BE2C (cell line): ENCODE results near the gene FBXO46.
"Not testable (repeated sequence)": the region's sequence is repeated elsewhere in the genome, so short reads cannot be mapped to it uniquely, and the experiment has no call there.

Source experiments
- DNase-seq: peaks from one replicate; pipeline ENCODE4 v3.0.0-alpha.2; 2020
- H3K27me3 ChIP-seq: fragments of 250-450 bp; sonication (Bioruptor Pico); 2 replicates; pipeline ENCODE4 v1.5.1; 2020; ENCODE audit warnings: mild to moderate bottlenecking
- H3K36me3 ChIP-seq: fragments of 250-450 bp; sonication (Bioruptor Pico); 2 replicates; pipeline ENCODE4 v1.5.1; 2020; ENCODE audit warnings: mild to moderate bottlenecking
- H3K4me1 ChIP-seq: fragments of 250-450 bp; sonication (Bioruptor Pico); 2 replicates; pipeline ENCODE4 v1.5.1; 2020
- H3K4me3 ChIP-seq: 2 replicates; pipeline ENCODE4 v1.5.1; 2011; ENCODE audit warnings: low read depth, low read length
- H3K9me3 ChIP-seq: fragments of 250-450 bp; sonication (Bioruptor Pico); 2 replicates; pipeline ENCODE4 v1.5.1; 2020
- CTCF ChIP-seq: IDR thresholded peaks from 2 replicates; pipeline ENCODE4 v1.5.1; 2012; ENCODE audit warnings: mild to moderate bottlenecking, low read depth, low read length

FBXO46 gene

GRCh38 chr19:45693106-45693788 is 37.4 kb downstream of the FBXO46 start:
- TF ChIP-seq CTCF, result peak; percentile 94
- Histone ChIP-seq H3K4me1 (no peaks in the 10 kb centered on the region), H3K9me3 (no peaks in the 10 kb centered on the region), H3K4me3 (peak overlapping the region; percentile 94), H3K27me3 (no peaks in the 10 kb centered on the region), H3K36me3 (peaks cover 10% of the 10 kb centered on the region)
- DNase-seq, result peak; percentile 91

- no peak for TF ChIP-seq CTCF
- Histone ChIP-seq H3K36me3 (peaks cover 18% of the 10 kb centered on the region), H3K9me3 (no peaks in the 10 kb centered on the region), H3K27me3 (no peaks in the 10 kb centered on the region), H3K4me1 (no peaks in the 10 kb centered on the region), H3K4me3 (peak within 1 kb of the TSS; percentile 94)
- DNase-seq, result peak; percentile 99
These were observed 38.2 kb downstream of the FBXO46 start, which contains the start of gene QPCTL for GRCh38 chr19:45692187-45693105. Gene QPCTL, plus strand, starts transcription at chr19:45692666. Its CDS starts 38 bp downstream, at chr19:45692704.

- no peaks in the 10 kb centered on the region for H3K9me3 ChIP-seq
- no peak for TF ChIP-seq CTCF
- peaks cover 26% of the 10 kb centered on the region for H3K36me3 ChIP-seq
- H3K4me3 ChIP-seq, result peak within 1 kb of the TSS; percentile 94
- DNase-seq, result peak; percentile 96
- H3K27me3 ChIP-seq, result no peaks in the 10 kb centered on the region
- H3K4me1 ChIP-seq, result no peaks in the 10 kb centered on the region
These were observed 39.0 kb downstream of the FBXO46 start, which contains the start of gene SNRPD2 for GRCh38 chr19:45691516-45692186. Gene SNRPD2, minus strand, starts transcription at chr19:45691953. Its CDS starts 65 bp downstream, at chr19:45691888.

GRCh38 chr19:45687599-45687998 is 43.1 kb downstream of the FBXO46 start:
- H3K4me3 ChIP-seq, result no peak overlapping the region
- no peaks in the 10 kb centered on the region for H3K27me3 ChIP-seq
- no peaks in the 10 kb centered on the region for H3K4me1 ChIP-seq
- no peaks in the 10 kb centered on the region for H3K9me3 ChIP-seq
- no peak for DNase-seq
- 0 out of 2 replicates have a peak, but pooled peaks have one; percentile 1 for TF ChIP-seq CTCF
- H3K36me3 ChIP-seq, result peaks cover 40% of the 10 kb centered on the region

GRCh38 chr19:45685045-45685444 is 45.7 kb downstream of the FBXO46 start:
- H3K27me3 ChIP-seq, H3K9me3 ChIP-seq, DNase-seq, H3K4me1 ChIP-seq, H3K4me3 ChIP-seq: not testable (repeated sequence)
- H3K36me3 ChIP-seq, result peaks cover 40% of the 10 kb centered on the region

- Histone ChIP-seq H3K4me3 (no peak overlapping the region), H3K36me3 (peaks cover 27% of the 10 kb centered on the region), H3K4me1 (no peaks in the 10 kb centered on the region), H3K27me3 (peaks cover under 1% of the 10 kb centered on the region; the same call in 1 of the 2 replicates), H3K9me3 (no peaks in the 10 kb centered on the region)
- DNase-seq, result no peak
- no peak for TF ChIP-seq CTCF
These were observed 47.8 kb downstream of the FBXO46 start for GRCh38 chr19:45682908-45683307.
